ENCODE measurements around the gene CHIC2. TPM values are rescaled to one million over a fixed set of nuclear protein-coding genes. Genes with fewer than 3 reads are reported as not detected.
A peak's percentile ranks its signal among the peaks of the same experiment; 100 is the strongest.

The CHIC2 gene
- polyA plus RNA-seq, 1 donor from 2014 or later = 43.6 TPM

GRCh38 chr4:54017308-54017707 lies 47.1 kb downstream of the CHIC2 start:
- H3K27ac Mint-ChIP-seq = no peak overlapping the region
- H3K27me3 Mint-ChIP-seq = no peaks in the 10 kb centered on the region
- peaks cover 0 to 3% (median 1%) of the 10 kb centered on the region in 3 donors for H3K4me1 Mint-ChIP-seq
- no peaks in the 10 kb centered on the region for H3K9me3 Mint-ChIP-seq
- H3K36me3 Mint-ChIP-seq = no peaks in the 10 kb centered on the region
- no peak overlapping the region for H3K4me3 Mint-ChIP-seq

- Mint-ChIP-seq H3K4me3 (no peak overlapping the region), H3K4me1 (peaks cover 0 to 3% (median 1%) of the 10 kb centered on the region in 3 donors), H3K9me3 (no peaks in the 10 kb centered on the region), H3K27me3 (no peaks in the 10 kb centered on the region), H3K27ac (no peak overlapping the region), H3K36me3 (no peaks in the 10 kb centered on the region)
These were observed 47.9 kb downstream of the CHIC2 start for GRCh38 chr4:54016504-54016903.

GRCh38 chr4:54015423-54016030 lies 48.9 kb downstream of the CHIC2 start:
- H3K36me3 Mint-ChIP-seq = peaks cover 4% of the 10 kb centered on the region
- H3K27ac Mint-ChIP-seq = no peak overlapping the region
- no peaks in the 10 kb centered on the region for H3K27me3 Mint-ChIP-seq
- H3K4me1 Mint-ChIP-seq = peaks cover 0 to 4% (median 1%) of the 10 kb centered on the region in 3 donors
- H3K9me3 Mint-ChIP-seq = no peaks in the 10 kb centered on the region
- no peak overlapping the region for H3K4me3 Mint-ChIP-seq

DNA sequence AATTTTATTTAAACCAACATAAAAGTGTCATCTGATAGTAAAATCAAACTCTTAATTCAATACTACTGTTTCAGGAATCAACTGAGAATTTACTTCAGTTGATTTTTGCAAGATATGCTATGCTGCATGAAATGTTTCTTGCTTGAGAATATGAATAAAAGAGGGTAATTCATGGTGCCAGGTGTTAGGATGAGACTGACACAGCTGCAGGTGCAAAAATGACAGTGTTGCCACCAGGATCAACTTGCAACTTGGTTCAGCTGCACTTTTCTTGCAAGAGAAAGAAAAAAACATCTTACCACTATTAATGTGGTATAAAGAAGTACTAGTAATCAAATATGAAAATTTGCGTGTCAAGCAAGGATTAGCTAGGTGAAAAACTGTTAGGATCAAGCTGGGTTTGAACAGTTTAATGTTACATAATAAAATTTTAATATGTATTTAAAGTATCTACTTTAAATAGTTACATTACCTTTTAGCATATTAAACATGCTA lies 49.7 kb downstream of the CHIC2 start:
- peaks cover 7% of the 10 kb centered on the region for H3K36me3 Mint-ChIP-seq
- H3K9me3 Mint-ChIP-seq = no peaks in the 10 kb centered on the region
- no peaks in the 10 kb centered on the region for H3K27me3 Mint-ChIP-seq
- H3K4me1 Mint-ChIP-seq = peaks cover 0 to 4% (median 1%) of the 10 kb centered on the region in 3 donors
- H3K4me3 Mint-ChIP-seq = no peak overlapping the region
- peak overlapping the region in 1 of 3 donors; percentile 31 for H3K27ac Mint-ChIP-seq

DNA sequence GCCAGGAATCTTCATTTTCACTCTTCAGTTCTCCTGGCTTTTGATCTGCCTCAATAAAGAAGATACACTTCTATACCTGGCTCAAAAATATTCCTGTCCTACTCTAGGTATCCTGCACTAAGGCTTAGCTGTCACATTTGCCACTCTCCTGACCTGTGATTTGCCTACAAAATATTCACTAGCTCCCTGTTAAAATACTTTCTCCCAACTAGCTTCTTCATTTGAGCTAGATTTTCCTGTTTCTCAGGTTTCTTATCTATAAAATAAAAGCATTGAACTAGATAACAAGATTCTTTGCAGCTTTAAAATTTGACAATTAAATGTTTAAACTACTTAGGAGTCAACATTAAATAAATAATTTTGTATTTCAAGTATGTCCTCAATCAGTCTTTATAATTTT lies 53.2 kb downstream of the CHIC2 start:
- Mint-ChIP-seq H3K27ac (no peak overlapping the region), H3K27me3 (no peaks in the 10 kb centered on the region), H3K4me3 (no peak overlapping the region), H3K4me1 (peaks cover 0 to 3% (median 1%) of the 10 kb centered on the region in 3 donors), H3K9me3 (no peaks in the 10 kb centered on the region), H3K36me3 (peaks cover 13% of the 10 kb centered on the region)

- Mint-ChIP-seq H3K4me1 (peaks cover 0 to 2% (median 0%) of the 10 kb centered on the region in 3 donors), H3K9me3 (no peaks in the 10 kb centered on the region), H3K4me3 (no peak overlapping the region), H3K27me3 (no peaks in the 10 kb centered on the region), H3K27ac (no peak overlapping the region), H3K36me3 (peaks cover 18% of the 10 kb centered on the region)
These were observed 57.6 kb downstream of the CHIC2 start for GRCh38 chr4:54006755-54007154.

DNA sequence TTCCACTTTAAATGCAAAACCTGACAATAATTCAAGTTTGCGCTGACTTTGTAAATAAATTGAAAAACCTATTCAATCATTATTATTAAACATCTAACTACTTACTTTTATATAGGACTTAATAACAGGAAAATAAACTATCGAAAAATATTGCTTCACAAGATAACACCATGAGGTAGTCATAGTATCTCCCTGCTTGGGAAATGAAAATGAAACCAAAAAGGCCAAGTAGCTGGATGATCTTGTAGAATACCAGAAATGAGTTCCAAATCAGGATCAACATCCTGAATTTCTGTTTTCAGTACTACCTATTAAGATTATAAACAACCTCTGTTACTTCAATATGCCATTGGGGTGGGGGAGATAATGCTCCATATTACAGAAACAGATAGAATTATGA lies 58.9 kb downstream of the CHIC2 start:
- no peaks in the 10 kb centered on the region for H3K27me3 Mint-ChIP-seq
- H3K9me3 Mint-ChIP-seq = no peaks in the 10 kb centered on the region
- H3K36me3 Mint-ChIP-seq = peaks cover 13% of the 10 kb centered on the region
- H3K4me1 Mint-ChIP-seq = no peaks in the 10 kb centered on the region
- H3K27ac Mint-ChIP-seq = no peak overlapping the region
- H3K4me3 Mint-ChIP-seq = no peak overlapping the region

- Mint-ChIP-seq H3K4me1 (peaks cover 0 to 3% (median 0%) of the 10 kb centered on the region in 3 donors), H3K9me3 (no peaks in the 10 kb centered on the region), H3K27ac (no peak overlapping the region), H3K27me3 (no peaks in the 10 kb centered on the region), H3K4me3 (no peak overlapping the region), H3K36me3 (peaks cover 12% of the 10 kb centered on the region)
These were observed 59.9 kb downstream of the CHIC2 start for GRCh38 chr4:54004463-54004862.

GRCh38 chr4:54001668-54002365 lies 62.6 kb downstream of the CHIC2 start:
- H3K4me3 Mint-ChIP-seq = no peak overlapping the region
- no peaks in the 10 kb centered on the region for H3K9me3 Mint-ChIP-seq
- no peak overlapping the region for H3K27ac Mint-ChIP-seq
- peaks cover 0 to 5% (median 0%) of the 10 kb centered on the region in 3 donors for H3K4me1 Mint-ChIP-seq
- peaks cover 13% of the 10 kb centered on the region for H3K36me3 Mint-ChIP-seq
- H3K27me3 Mint-ChIP-seq = no peaks in the 10 kb centered on the region

GRCh38 chr4:53997898-53998297 lies 66.5 kb downstream of the CHIC2 start:
- H3K36me3 Mint-ChIP-seq = peaks cover 5% of the 10 kb centered on the region
- H3K27me3 Mint-ChIP-seq = no peaks in the 10 kb centered on the region
- H3K9me3 Mint-ChIP-seq = no peaks in the 10 kb centered on the region
- H3K27ac Mint-ChIP-seq = no peak overlapping the region
- no peak overlapping the region for H3K4me3 Mint-ChIP-seq
- H3K4me1 Mint-ChIP-seq = peaks cover 0 to 11% (median 2%) of the 10 kb centered on the region in 3 donors

DNA sequence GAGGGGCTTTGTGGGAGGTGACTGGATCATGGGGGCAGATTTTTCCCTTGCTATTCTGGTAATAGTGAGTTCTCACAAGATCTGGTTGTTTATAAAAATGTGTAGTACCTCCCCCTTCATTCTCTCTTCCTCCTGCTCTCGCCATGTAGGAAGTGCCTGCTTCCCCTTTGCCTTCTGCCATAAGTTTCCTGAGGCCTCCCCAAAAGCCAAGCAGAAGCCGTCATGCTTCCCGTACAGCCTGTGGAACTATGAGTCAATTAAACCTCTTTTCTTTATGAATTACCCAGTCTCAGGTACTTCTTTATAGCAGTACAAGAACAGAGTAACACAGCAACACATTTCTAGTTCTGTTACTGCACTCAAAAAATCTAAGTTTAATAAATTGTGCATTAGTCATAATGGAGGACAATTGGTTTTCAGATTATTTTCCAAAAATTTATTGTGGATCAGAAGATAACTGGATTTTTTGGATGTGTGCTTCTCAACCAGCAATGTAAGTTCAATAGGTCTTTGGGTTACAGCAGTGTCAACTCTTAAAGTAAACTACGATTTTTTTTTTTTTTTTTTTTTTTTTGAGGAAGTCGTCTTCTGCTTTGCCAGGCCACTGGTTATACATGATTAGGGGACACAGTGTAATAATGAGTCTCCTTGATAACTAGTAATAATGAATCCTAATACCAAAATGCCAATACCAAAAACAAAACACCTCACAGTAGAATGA lies 69.9 kb downstream of the CHIC2 start:
- no peaks in the 10 kb centered on the region for H3K27me3 Mint-ChIP-seq
- no peak overlapping the region for H3K4me3 Mint-ChIP-seq
- H3K9me3 Mint-ChIP-seq = no peaks in the 10 kb centered on the region
- H3K4me1 Mint-ChIP-seq = peaks cover 0 to 11% (median 2%) of the 10 kb centered on the region in 3 donors
- peaks cover 3% of the 10 kb centered on the region for H3K36me3 Mint-ChIP-seq
- H3K27ac Mint-ChIP-seq = no peak overlapping the region

- no peak overlapping the region for H3K27ac Mint-ChIP-seq
These were observed 71.6 kb downstream of the CHIC2 start for GRCh38 chr4:53992785-53993184.

DNA sequence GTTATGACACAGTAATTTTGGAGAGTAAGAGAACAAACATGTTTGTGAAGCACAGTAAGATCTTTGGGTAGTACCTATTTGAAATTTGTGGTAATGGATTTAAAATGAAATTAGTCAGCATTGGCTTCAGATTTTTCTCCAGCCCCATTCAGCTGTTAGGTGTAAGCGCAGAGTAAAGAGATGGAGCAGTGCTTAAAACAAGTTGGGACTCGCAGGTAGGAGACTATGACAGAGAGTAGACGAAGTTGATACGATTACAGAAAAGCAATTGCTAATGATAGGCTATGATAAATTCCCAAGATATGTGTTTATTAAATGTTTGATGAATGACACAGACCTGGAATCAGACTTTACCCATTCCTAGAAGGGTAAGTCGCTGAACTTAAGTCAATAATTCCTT lies 72.6 kb downstream of the CHIC2 start:
- H3K27me3 Mint-ChIP-seq = no peaks in the 10 kb centered on the region

More at GRCh38 chr4:53992785-53993184, 71.6 kb downstream of the CHIC2 start:
- Mint-ChIP-seq H3K4me3 (no peak overlapping the region), H3K36me3 (no peaks in the 10 kb centered on the region), H3K4me1 (peaks cover 0 to 8% (median 2%) of the 10 kb centered on the region in 3 donors), H3K9me3 (no peaks in the 10 kb centered on the region), H3K27me3 (no peaks in the 10 kb centered on the region)

DNA sequence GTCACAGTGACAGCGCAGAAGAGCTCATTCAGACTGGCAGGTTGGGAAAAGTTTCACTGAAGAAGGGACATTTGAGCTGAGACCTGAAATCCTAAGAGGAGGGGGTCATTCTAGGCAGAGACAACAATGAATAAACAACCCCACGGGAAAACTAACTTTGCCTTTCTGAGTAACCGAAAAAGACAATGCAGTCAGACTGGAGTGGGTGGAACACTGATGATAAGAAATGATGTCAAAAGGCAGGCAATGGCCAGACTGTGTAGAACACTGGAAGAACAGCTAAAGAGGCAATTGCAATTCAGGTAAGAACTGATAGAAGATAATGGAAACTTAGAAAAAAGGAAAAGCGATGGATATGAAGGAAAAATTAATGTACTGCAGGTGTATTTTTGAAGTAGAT lies 73.8 kb downstream of the CHIC2 start:
- no peaks in the 10 kb centered on the region for H3K27me3 Mint-ChIP-seq
- H3K4me1 Mint-ChIP-seq = peaks cover 2 to 8% (median 2%) of the 10 kb centered on the region in 3 donors
- H3K9me3 Mint-ChIP-seq = no peaks in the 10 kb centered on the region
- H3K36me3 Mint-ChIP-seq = no peaks in the 10 kb centered on the region
- no peak overlapping the region for H3K4me3 Mint-ChIP-seq
- no peak overlapping the region for H3K27ac Mint-ChIP-seq

More for the DNA sequence above, 72.6 kb downstream of the CHIC2 start:
- H3K9me3 Mint-ChIP-seq = no peaks in the 10 kb centered on the region
- no peak overlapping the region for H3K4me3 Mint-ChIP-seq
- no peak overlapping the region for H3K27ac Mint-ChIP-seq
- peaks cover 0 to 8% (median 2%) of the 10 kb centered on the region in 3 donors for H3K4me1 Mint-ChIP-seq
- H3K36me3 Mint-ChIP-seq = no peaks in the 10 kb centered on the region

GRCh38 chr4:53987761-53988171 lies 76.6 kb downstream of the CHIC2 start:
- Mint-ChIP-seq H3K27me3 (no peaks in the 10 kb centered on the region), H3K4me1 (peaks cover 0 to 2% (median 0%) of the 10 kb centered on the region in 3 donors), H3K4me3 (no peak overlapping the region), H3K27ac (no peak overlapping the region), H3K36me3 (no peaks in the 10 kb centered on the region), H3K9me3 (peaks cover 0 to 6% (median 0%) of the 10 kb centered on the region in 3 donors)
